GM10847 (cell line): ENCODE data around the gene ADSS1.

Source experiments
- POLR2A ChIP-seq: IDR thresholded peaks from 2 replicates; pipeline ENCODE4 v1.6.1; 2011; ENCODE audit not compliant: insufficient read length; ENCODE audit errors: extremely low read depth

ADSS1 gene

DNA sequence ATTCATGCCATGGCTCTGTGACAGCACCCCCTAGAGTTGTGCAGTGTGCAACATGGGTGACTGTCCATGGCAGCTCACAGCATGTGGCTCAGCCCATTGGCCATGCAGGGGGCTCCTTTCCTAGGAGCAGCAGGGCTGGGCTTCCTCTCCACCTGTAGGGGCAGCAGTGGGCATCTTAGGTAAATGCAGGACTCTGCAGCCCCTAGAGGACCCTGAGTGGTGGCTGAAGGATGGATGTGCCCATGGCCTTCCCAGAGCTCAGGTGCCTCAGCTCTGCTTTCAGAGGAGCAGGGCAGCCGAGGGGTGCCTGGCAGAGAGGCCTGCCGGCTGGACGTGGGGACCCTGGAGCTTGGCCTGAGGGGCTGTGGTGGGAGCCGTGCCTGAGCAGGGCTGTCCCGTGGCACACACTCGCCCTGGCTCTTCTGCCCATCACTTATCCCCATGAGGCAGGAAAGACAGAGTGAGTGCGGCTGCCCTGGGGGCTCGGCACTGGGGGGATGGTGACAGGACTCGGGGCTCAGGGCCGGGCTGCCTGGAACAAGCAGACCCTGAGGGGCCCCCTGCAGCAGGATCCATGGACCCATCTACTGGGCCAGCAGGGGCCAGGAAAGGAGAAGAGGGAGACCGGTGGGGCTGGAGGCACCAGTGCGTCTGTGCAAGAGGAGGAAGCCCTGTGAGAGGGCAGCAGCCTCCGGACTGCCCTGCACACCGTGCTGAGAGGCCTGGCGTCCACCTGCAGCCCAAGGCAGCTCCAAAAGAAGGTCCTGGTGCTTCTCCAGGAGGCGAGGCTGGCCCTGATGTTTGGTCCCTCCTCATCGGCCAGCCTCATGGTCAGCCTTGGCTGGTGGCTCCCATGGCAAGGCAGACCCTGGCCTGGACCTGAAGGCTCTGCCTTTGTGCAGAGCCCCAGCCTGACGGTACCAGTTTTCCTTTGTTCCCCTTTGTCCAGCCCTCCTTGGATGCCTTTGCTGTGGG, 7.6 kb downstream of the ADSS1 start:
- TF ChIP-seq POLR2A: no peak

DNA sequence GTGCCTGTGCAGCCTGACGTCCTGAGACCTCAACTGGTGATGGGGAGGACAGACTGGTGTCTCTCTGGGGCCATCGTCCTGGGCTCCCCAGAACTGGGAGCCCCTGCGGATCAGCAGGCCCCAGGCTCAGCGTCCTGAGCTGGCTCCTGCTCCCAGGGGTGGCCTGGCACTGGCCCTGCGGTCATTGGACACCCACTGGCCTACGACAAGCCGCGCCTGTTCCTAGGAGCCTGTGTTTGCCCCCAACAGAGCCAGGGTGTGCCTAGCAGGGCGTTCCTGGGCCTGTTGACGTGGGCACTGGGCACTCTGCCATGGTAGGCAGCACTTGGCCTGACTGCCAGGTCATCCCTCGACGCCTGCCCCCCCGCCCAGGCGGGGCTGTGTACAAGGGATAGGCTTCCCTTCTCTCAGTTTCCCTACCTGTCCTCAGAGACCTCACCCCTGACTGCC, 8.4 kb downstream of the ADSS1 start:
- TF ChIP-seq POLR2A: no peak

DNA sequence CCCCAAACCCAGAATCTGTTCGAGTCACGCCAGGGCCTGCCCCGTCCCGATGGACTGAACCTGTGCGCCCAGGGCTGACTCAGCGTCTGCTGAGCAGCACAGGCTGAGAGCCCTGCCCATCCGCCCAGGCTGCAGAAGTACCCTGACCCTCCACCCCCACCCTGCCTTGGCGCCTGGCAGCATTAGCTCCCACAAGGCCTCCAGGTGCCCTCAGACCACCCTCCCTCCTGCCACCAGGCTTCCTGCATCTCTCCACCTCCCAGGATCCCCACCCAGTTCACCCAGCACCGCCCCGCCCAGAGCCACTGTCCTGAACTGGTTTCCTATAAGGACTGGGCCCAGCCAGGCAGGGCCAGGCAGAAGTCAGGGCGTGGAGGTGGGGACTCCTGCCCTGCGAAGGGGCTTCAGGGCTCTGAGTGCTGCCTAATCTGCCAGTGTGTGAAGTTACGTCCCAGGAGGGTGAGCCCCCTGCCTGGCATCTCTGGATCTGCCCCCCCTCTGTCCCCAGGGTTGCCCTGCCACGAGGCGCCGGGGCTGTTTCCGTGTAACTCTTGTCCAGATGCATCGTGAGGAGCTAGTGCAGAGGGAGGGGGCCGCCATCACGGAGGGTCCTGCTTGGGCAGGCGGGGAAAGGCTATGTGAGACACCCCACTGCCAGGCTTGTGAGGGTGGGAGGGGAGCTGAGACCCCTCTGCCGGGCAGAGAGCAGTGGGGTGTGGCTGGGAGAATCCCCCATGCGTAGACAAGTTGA, 9.1 kb downstream of the ADSS1 start:
- TF ChIP-seq POLR2A: no peak

DNA sequence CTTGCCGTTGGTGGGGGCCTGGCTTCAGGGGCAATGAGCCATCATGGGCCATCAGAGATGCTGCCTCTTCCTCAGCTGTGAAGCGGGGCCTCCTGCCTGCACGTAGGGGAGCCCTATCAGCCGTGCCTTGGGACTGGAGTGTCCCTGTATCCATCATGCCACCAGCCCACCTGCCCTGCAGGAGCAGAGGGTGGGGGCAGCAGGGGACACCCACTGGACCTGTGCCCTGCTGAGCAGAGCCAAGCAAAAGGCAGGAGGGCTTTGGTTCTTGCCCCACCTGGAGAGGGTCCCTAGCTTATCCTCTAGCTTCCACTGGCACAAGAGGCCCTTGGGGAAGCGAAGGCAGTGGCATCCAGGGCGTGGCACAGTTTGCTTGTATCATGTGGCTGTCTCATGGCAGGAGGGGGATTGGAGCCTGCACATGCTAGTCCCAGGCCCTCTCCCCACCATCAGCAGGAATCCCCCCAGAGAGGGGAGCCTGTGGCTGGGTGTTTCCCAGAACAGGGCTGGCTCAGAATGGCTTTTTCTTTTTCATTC, 10.1 kb downstream of the ADSS1 start:
- no peak for TF ChIP-seq POLR2A

DNA sequence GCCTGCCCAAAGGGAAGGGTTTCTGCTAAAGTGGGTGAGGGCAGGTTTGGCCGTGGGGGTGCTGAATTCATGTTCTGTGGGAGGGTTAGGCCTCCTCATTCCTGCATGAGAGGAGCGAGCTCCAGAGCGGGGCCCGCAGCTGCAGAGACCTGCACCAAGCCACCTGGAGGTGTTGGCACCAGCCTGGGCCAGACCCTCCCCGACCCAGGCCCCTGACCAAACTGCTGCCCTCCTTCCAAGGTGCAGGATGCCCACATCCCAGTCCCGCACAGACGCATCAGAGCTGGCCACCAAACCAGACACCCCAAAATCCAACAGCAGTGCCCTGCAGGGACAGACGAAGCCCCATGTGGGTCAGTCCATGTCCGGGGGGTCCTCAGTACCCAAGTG, 10.6 kb downstream of the ADSS1 start:
- TF ChIP-seq POLR2A: no peak

DNA sequence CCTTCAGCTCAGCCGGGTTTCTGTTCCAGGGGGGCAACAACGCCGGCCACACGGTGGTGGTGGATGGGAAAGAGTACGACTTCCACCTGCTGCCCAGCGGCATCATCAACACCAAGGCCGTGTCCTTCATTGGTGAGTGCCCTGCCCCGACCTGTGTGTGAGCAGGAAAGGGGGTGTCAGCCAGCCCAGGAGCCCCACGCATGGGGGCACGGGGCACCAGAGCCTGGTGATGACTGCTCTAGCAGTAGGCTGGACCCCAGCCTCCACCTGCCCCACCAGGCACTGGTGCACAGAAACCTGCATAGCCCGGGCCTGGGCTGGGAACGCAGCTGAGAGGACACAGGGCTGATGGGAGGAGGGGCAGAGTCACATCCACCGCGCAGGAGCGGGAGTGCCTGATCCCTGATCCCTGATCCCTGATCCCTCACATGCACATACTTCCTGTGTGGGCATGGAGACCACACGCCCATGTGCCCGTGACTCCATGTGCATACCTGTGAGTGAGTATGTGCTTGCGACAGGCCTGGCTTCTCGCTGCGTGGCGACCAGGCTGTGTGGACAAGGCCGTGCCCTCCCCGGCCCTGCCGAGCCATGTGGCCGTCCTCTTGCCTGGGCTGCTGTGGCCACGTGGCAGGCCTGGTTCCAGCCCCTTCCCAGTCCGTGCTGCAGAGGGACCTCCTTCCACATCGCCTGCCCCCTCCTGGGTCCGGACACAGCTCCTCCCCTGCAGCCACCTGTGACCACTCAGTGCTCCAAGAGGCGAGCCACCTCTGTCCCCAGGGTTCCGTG, 11.2 kb downstream of the ADSS1 start:
- TF ChIP-seq POLR2A: no peak

DNA sequence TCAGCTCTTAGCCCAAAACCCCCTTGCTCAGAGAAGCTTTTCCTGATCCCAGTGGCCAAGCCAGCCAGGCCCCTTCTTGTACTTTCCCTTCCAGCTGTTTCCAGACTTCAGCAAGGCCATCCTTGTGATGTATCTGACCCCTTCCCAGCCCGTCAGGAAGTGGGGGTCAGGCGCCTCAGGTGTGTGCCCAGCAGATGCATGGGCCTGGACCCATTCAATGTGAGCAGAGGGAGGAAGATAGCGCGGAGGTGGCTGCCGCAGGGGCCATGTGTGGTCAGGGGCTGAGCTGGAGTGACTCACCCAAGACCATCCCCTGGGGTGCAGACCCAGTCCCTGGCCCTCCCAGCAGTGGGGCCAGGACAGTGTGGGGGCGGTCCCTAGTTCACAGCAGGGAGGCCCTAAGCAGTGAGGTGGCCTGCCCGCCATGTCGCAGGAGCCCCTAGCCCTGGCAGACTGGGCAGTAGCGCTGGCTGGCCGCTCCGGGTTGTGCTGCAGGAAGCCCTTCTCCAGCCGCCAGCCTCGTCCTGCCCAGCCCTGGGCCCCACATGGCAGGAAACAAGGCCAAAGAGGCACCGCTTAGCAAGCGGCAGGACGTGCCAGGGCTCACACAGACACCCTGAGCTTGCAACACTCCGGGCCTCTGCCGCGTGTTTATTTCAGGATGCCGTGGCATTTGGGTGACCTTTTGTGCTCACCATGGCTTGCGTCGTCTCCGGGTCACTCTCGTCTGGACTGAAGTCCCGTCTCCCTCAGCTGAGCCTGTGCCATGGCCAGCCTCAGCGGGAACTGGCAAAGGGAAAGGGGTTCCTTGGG, 12.0 kb downstream of the ADSS1 start:
- TF ChIP-seq POLR2A: no peak

DNA sequence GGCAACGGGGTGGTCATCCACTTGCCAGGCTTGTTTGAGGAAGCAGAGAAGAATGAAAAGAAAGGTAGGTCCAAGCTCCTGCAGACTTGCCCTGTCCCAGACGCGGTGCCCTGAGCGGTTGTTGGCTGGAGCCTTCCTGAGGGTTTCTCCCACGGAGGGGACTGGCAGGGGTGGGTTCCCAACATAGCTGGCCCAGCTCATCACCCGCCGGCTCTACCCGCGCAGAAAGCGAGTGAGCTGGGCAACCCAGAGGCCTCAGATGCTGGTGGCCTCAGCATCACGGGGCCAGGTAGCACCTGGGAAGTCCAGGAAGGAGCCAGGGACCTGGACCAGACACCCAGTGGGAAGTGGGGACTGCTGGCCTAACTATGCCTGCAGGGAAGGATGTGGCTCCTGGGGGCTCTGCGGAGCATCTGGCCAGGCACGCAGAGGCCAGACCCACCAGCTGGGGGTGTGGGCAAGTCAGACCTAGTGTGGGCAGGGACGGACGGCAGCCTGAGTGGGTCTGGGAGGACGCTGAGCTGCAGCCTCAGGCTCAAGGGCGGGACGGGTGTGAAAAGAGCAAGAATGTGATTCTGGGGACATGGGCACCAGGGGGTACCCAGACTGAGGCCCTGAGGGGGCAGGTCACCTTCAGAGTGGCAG, 14.5 kb downstream of the ADSS1 start:
- no peak for TF ChIP-seq POLR2A

DNA sequence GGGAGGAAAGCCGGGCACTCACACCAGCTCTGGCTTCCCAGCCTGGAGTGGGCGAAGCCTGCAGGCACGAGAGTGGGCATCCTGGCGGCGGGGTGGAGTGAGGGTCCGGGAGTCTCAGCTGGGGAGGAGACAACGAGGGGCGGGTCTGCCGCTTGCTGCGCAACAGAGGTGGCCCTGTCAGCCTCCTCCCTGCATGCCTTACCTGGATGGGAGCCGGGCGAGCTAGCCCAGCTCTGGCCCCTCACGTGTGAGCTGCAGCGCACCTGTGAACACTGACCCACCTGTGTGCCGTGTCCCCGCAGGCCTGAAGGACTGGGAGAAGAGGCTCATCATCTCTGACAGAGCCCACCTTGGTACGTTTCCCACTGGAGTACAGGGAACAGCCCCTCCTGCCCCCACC, 15.0 kb downstream of the ADSS1 start:
- TF ChIP-seq POLR2A: no peak

DNA sequence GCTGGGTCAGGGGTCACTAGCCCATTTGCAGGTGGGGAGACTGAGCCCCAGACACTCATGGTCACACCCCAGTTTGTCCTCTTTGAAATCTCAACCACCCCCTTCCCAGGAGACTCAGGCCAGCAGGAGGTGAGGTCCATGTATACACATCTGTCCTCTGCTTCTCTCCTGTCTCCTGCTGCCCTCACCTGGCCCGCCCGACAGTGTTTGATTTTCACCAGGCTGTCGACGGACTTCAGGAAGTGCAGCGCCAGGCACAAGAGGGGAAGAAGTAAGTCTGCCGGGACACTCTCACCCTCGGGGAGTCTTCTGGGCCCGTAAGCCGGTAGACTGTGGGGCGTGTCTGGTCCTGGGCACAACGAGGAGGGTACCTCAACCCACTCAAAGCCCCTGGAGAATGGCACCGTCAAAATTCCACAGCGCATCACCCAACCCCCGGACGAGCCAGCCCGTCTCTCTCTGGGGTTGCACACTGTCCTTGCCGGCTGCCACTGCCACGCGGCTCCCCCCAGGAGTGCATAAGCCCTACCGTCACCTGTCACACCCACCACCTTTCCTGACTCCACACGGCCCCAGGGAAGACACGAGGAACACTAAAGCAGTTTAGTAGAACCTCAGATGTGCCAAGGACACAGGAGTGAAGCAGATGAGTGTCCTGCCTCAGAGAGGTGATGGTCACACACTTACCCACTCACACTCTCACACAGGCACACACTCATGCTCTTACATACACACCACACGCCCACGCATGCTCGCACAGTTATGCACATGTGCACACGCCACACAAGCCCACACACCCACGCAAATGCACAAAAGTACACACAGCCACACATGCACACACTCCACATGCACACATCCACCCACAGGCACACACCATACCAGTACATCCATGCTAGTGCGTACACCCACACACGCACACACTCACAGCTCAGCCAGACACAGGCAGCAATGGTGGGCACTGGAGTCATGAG, 15.8 kb downstream of the ADSS1 start:
- no peak for TF ChIP-seq POLR2A

DNA sequence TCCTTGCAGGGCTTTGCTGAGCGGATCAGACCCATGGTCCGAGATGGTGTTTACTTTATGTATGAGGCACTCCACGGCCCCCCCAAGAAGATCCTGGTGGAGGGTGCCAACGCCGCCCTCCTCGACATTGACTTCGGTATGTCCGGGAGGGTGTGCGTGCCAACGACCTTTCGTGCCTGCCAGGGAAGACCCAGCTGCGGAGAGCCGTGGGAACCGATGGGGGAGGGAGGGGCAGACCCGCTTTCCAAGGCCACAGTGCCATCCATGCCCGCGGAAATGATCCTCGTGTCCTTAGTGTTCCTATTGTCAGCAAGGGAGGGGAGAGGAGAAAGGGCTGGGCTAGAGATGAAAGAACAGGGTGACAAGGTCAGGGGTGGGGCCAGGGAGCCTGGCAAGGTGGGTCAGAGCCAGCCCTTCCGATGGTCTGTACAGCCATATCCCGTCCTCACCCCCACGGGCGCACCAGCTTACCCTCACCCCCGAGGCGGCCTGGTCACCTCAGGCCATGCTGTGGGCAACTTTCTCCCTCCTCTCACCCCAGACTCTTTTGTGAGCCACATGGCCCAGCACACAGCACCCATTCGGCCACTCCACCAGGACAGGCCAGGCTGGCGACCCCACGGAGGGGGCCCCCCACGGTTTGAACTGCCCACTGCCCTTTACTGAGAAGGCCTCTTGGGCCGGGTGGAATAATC, 17.2 kb downstream of the ADSS1 start:
- TF ChIP-seq POLR2A: no peak

DNA sequence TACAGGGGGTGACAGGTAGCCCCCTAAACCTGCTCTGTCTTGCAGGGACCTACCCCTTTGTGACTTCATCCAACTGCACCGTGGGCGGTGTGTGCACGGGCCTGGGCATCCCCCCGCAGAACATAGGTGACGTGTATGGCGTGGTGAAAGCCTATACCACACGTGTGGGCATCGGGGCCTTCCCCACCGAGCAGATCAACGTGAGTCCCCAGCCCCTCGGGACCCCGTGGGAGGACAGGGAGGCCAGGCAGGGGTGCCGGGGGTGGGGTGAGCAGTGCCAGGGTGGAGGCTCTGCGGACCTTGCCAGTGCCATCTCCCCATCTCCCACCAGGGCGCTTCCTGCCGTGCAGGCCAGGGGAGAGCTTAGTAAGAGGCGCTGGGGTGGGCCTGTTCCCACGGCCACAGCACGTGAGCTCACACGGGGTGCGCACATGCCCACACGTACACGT, 17.8 kb downstream of the ADSS1 start:
- TF ChIP-seq POLR2A: no peak
